Mesendoderm (in vitro differentiated cells): ENCODE data around the gene CYBA.

Experiments
- DNase-seq: peaks from one replicate; pipeline ENCODE4 v3.0.0; 2013
- H2AK5ac ChIP-seq: 2 replicates; pipeline ENCODE4 v1.6.1; 2013; ENCODE audit warnings: low read length, inconsistent platforms
- H2BK120ac ChIP-seq: 2 replicates; pipeline ENCODE4 v1.6.1; 2013; ENCODE audit warnings: low read depth, mild to moderate bottlenecking, low read length, moderate library complexity, mixed read lengths
- H2BK15ac ChIP-seq: replicated peaks from 2 replicates; pipeline ENCODE4 v1.6.1; 2013; ENCODE audit warnings: low read depth, mild to moderate bottlenecking, moderate library complexity
- H2BK5ac ChIP-seq: 2 replicates; pipeline ENCODE4 v1.6.1; 2013; ENCODE audit warnings: low read length, inconsistent platforms
- H3K18ac ChIP-seq: 2 replicates; pipeline ENCODE4 v1.6.1; 2013; ENCODE audit warnings: mild to moderate bottlenecking, low read length, mixed read lengths
- H3K23ac ChIP-seq: one replicate; pipeline ENCODE4 v1.6.1; 2013; ENCODE audit warnings: low read length
- H3K27ac ChIP-seq: 2 replicates; pipeline ENCODE4 v1.5.1; 2013; ENCODE audit warnings: low read depth, mild to moderate bottlenecking, inconsistent platforms, low read length, moderate library complexity
- H3K27me3 ChIP-seq: 2 replicates; pipeline ENCODE4 v1.6.1; 2013; ENCODE audit warnings: low read length, control low read depth, mild to moderate bottlenecking, inconsistent platforms; ENCODE audit not compliant: insufficient read depth, poor library complexity
- H3K36me3 ChIP-seq: 2 replicates; pipeline ENCODE4 v1.6.1; 2013; ENCODE audit warnings: low read length, inconsistent platforms; ENCODE audit not compliant: control insufficient read depth, insufficient read depth
- H3K4ac ChIP-seq: one replicate; pipeline ENCODE4 v1.6.1; 2013; ENCODE audit warnings: low read depth, mild to moderate bottlenecking, low read length, moderate library complexity
- H3K4me1 ChIP-seq: 2 replicates; pipeline ENCODE4 v1.6.1; 2013; ENCODE audit warnings: low read depth, low read length, inconsistent platforms; ENCODE audit not compliant: control insufficient read depth
- H3K4me2 ChIP-seq: 2 replicates; pipeline ENCODE4 v1.6.1; 2013; ENCODE audit warnings: low read length
- H3K4me3 ChIP-seq: 2 replicates; pipeline ENCODE4 v1.5.1; 2013; ENCODE audit warnings: mild to moderate bottlenecking, low read length
- H3K56ac ChIP-seq: one replicate; pipeline ENCODE4 v1.6.1; 2013; ENCODE audit warnings: low read length
- H3K79me1 ChIP-seq: 2 replicates; pipeline ENCODE4 v1.6.1; 2013; ENCODE audit warnings: low read length, inconsistent platforms
- H3K79me2 ChIP-seq: 2 replicates; pipeline ENCODE4 v1.6.1; 2013; ENCODE audit warnings: mild to moderate bottlenecking, low read length; ENCODE audit not compliant: control insufficient read depth, insufficient read depth
- H3K9ac ChIP-seq: 2 replicates; pipeline ENCODE4 v1.6.1; 2013; ENCODE audit warnings: low read length, inconsistent platforms
- H4K5ac ChIP-seq: one replicate; pipeline ENCODE4 v1.6.1; 2013; ENCODE audit warnings: low read length
- H4K8ac ChIP-seq: one replicate; pipeline ENCODE4 v1.6.1; 2013; ENCODE audit warnings: low read depth, mild to moderate bottlenecking, control low read depth, low read length, moderate library complexity
- WGBS: extraction: QIAGEN DNeasy Blood & Tissue Kit; methylation state at CpG from one replicate; pipeline ENCODE4 v1.1.7; 2013; ENCODE audit warnings: low lambda C conversion rate, missing lambda C conversion rate; ENCODE audit not compliant: insufficient coverage; ENCODE audit errors: extremely low coverage; 5-methylcytosine and 5-hydroxymethylcytosine counted together

CYBA gene

DNA sequence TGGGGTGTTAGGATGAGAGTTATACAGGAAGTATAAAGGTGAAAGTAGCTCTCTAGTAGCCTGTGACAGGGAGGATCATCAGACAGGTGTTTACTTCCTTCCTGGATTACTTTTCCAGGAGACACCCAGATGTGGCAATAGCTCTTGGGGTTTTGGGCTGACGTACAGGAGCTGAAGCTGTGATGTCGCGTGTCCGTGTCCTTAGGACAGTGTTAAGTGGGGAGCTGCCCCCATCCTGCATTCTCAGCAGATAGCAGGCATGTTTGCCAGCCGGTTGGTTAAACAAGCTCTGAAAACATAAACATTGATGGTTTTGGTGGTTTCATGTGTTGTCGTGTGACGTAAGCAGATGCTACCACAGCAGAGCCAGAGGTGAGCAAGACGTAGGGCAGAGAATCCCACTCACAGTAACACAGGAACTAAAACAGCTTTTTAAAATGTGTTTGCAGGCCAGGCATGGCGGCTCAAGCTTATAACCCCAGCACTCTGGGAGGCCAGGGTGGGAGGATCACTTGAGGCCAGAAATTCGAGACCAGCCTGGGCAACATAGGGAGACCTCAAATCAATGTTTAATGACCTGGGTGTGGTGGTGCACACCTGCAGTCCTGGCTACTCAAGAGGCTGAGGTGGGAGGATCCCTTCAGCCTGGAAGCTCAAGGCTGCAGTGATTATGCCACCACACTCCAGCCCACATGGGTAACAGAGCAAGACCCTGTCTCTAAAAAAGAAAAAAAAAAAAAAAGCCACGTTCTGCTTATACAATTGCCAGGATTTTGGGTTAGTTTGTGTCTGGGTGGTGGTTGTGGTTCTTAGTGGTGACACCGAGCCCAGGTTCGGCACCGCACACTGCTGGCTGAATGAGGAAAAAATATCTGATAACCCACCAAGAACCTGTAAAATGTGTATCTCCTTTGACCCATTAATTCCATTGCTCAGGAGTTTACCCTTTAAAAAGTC lies 30.7 kb downstream of the CYBA start:
- no peak overlapping the region for H3K18ac ChIP-seq
- no peak overlapping the region for H3K4me3 ChIP-seq
- no peak overlapping the region for H2BK120ac ChIP-seq
- H3K27ac ChIP-seq = no peak overlapping the region
- no CpG with 5 or more reads among the region's 14 CpGs for WGBS
- H3K27me3 ChIP-seq = no peaks in the 10 kb centered on the region
- H3K23ac ChIP-seq = no peak overlapping the region
- H2BK5ac ChIP-seq = no peak overlapping the region
- no peak overlapping the region for H2AK5ac ChIP-seq
- no peak overlapping the region for H2BK15ac ChIP-seq
- H3K36me3 ChIP-seq = peaks cover 8% of the 10 kb centered on the region
- no peak overlapping the region for H3K9ac ChIP-seq
- H3K4ac ChIP-seq = no peak overlapping the region
- no peak for DNase-seq
- no peak overlapping the region for H3K56ac ChIP-seq
- H4K5ac ChIP-seq = no peak overlapping the region
- H3K4me1 ChIP-seq = no peaks in the 10 kb centered on the region
- H3K79me1 ChIP-seq = peaks cover 8% of the 10 kb centered on the region
- H3K79me2 ChIP-seq = no peaks in the 10 kb centered on the region
- H4K8ac ChIP-seq = no peak overlapping the region
- no peak overlapping the region for H3K4me2 ChIP-seq

- Histone ChIP-seq H3K4me2 (no peak overlapping the region), H3K27me3 (no peaks in the 10 kb centered on the region), H3K9ac (no peak overlapping the region), H3K56ac (no peak overlapping the region), H3K79me2 (peaks cover 2% of the 10 kb centered on the region), H3K18ac (no peak overlapping the region), H4K8ac (no peak overlapping the region), H3K79me1 (peaks cover 9% of the 10 kb centered on the region), H3K23ac (no peak overlapping the region), H3K4me1 (no peaks in the 10 kb centered on the region), H2BK120ac (no peak overlapping the region), H3K36me3 (peaks cover 9% of the 10 kb centered on the region), H2BK15ac (no peak overlapping the region), H3K4ac (no peak overlapping the region), H2AK5ac (no peak overlapping the region), H3K4me3 (no peak overlapping the region), H4K5ac (no peak overlapping the region), H2BK5ac (no peak overlapping the region), H3K27ac (no peak overlapping the region)
- WGBS = no CpG with 5 or more reads among the region's 19 CpGs
- DNase-seq = no peak
Observed at GRCh38 chr16:88618956-88619667, 31.7 kb downstream of the CYBA start.

- no CpG with 5 or more reads among the region's 20 CpGs for WGBS
- Histone ChIP-seq H3K18ac (no peak overlapping the region), H3K4me3 (no peak overlapping the region), H2BK120ac (no peak overlapping the region), H3K27me3 (no peaks in the 10 kb centered on the region), H3K27ac (no peak overlapping the region), H2BK5ac (no peak overlapping the region), H3K23ac (no peak overlapping the region), H3K4me1 (no peaks in the 10 kb centered on the region), H3K79me1 (peaks cover 9% of the 10 kb centered on the region), H3K4me2 (no peak overlapping the region), H3K4ac (no peak overlapping the region), H2BK15ac (no peak overlapping the region), H3K79me2 (peaks cover 3% of the 10 kb centered on the region), H3K9ac (no peak overlapping the region), H4K5ac (no peak overlapping the region), H2AK5ac (no peak overlapping the region), H3K36me3 (peaks cover 8% of the 10 kb centered on the region), H4K8ac (no peak overlapping the region), H3K56ac (no peak overlapping the region)
- DNase-seq = no peak
Observed at GRCh38 chr16:88618182-88618955, 32.5 kb downstream of the CYBA start.

GRCh38 chr16:88617268-88618031 lies 33.4 kb downstream of the CYBA start:
- Histone ChIP-seq H3K4ac (no peak overlapping the region), H2BK15ac (no peak overlapping the region), H2BK120ac (no peak overlapping the region), H3K79me2 (peaks cover 3% of the 10 kb centered on the region), H3K18ac (no peak overlapping the region), H4K8ac (no peak overlapping the region), H3K36me3 (peaks cover 5% of the 10 kb centered on the region), H3K4me2 (no peak overlapping the region), H3K27me3 (no peaks in the 10 kb centered on the region), H3K4me1 (no peaks in the 10 kb centered on the region), H3K27ac (no peak overlapping the region), H4K5ac (no peak overlapping the region), H2AK5ac (no peak overlapping the region), H3K4me3 (no peak overlapping the region), H3K9ac (no peak overlapping the region), H3K23ac (no peak overlapping the region), H3K79me1 (peaks cover 13% of the 10 kb centered on the region), H3K56ac (no peak overlapping the region), H2BK5ac (no peak overlapping the region)
- WGBS = no CpG with 5 or more reads among the region's 20 CpGs
- DNase-seq = peak; percentile 63

GRCh38 chr16:88616736-88617135 lies 34.1 kb downstream of the CYBA start:
- no peak overlapping the region for H2BK5ac ChIP-seq
- no peak overlapping the region for H4K5ac ChIP-seq
- peak overlapping the region; percentile 16 for H3K27ac ChIP-seq
- H3K79me1 ChIP-seq = peaks cover 13% of the 10 kb centered on the region
- WGBS = no CpG with 5 or more reads among the region's 12 CpGs
- H3K56ac ChIP-seq = no peak overlapping the region
- DNase-seq = no peak
- no peaks in the 10 kb centered on the region for H3K4me1 ChIP-seq
- peaks cover 5% of the 10 kb centered on the region for H3K36me3 ChIP-seq
- H3K4me3 ChIP-seq = no peak overlapping the region
- no peak overlapping the region for H3K4me2 ChIP-seq
- no peak overlapping the region for H2BK120ac ChIP-seq
- H3K23ac ChIP-seq = no peak overlapping the region
- no peaks in the 10 kb centered on the region for H3K27me3 ChIP-seq
- H3K79me2 ChIP-seq = peaks cover 3% of the 10 kb centered on the region
- H4K8ac ChIP-seq = no peak overlapping the region
- no peak overlapping the region for H2BK15ac ChIP-seq
- H3K4ac ChIP-seq = no peak overlapping the region
- no peak overlapping the region for H2AK5ac ChIP-seq
- H3K9ac ChIP-seq = no peak overlapping the region
- no peak overlapping the region for H3K18ac ChIP-seq
